PC-3 (cell line): ENCODE measurements around the gene WIPF1. TPM values are rescaled to one million over a fixed set of nuclear protein-coding genes. Genes with fewer than 3 reads are reported as not detected.

ENCODE experiments used
- ATAC-seq: fragments of 200-7000 bp; cut with Tn5 transposase; 2 replicates; pipeline ENCODE4 v1.9.1; 2020; ENCODE audit warnings: mild to moderate bottlenecking, moderate library complexity
- BruUV-seq: library from RNA; stranded (reverse); fragments of 400-500 nt; replicated peaks from 2 replicates; lab custom pipeline; 2021; lab: Mats Ljungman, UMichigan
- CTCF ChIA-PET: fragments of 300-600 bp; sonication (Branson Sonifier 250); formaldehyde crosslinking; loops from one replicate; lab custom pipeline; 2022; ENCODE audit warnings: antibody characterized with exemption; lab: Charles Lee
- POLR2A ChIA-PET: fragments of 300-600 bp; sonication (Branson Sonifier 250); formaldehyde crosslinking; loops from one replicate; lab custom pipeline; 2022; ENCODE audit warnings: antibody characterized with exemption; ENCODE audit not compliant: unreplicated experiment; lab: Charles Lee
- DNase-seq: peaks from one replicate; pipeline ENCODE4 v3.0.0-alpha.2; 2015
- H2AFZ ChIP-seq: fragments of 300-600 bp; sonication (generic); 2 replicates; pipeline ENCODE4 v1.6.0; 2016; ENCODE audit warnings: antibody characterized with exemption, low read length
- H3F3A ChIP-seq: fragments of 300-600 bp; sonication (generic); one replicate; pipeline ENCODE4 v1.6.0; 2017; ENCODE audit warnings: antibody characterized with exemption, low read length, control low read depth, mild to moderate bottlenecking; ENCODE audit not compliant: unreplicated experiment
- H3K27ac ChIP-seq: fragments of 300-600 bp; sonication (generic); 2 replicates; pipeline ENCODE4 v1.5.1; 2016; ENCODE audit warnings: mild to moderate bottlenecking, low read length
- H3K27me3 ChIP-seq: fragments of 300-600 bp; sonication (generic); 2 replicates; pipeline ENCODE4 v1.6.1; 2016; ENCODE audit warnings: low read length, mixed read lengths
- H3K36me3 ChIP-seq: fragments of 300-600 bp; sonication (generic); 2 replicates; pipeline ENCODE4 v1.6.1; 2016; ENCODE audit warnings: low read depth, mixed run types, low read length, mixed read lengths
- H3K4me1 ChIP-seq: fragments of 300-600 bp; sonication (generic); 2 replicates; pipeline ENCODE4 v1.5.1; 2016; ENCODE audit warnings: low read length; ENCODE audit not compliant: insufficient read depth
- H3K4me2 ChIP-seq: fragments of 300-600 bp; sonication (generic); 2 replicates; pipeline ENCODE4 v1.6.0; 2016; ENCODE audit warnings: low read length
- H3K4me3 ChIP-seq: fragments of 300-600 bp; sonication (generic); 2 replicates; pipeline ENCODE4 v1.5.1; 2016; ENCODE audit warnings: mild to moderate bottlenecking, low read length, mixed read lengths
- H3K79me2 ChIP-seq: fragments of 300-600 bp; sonication (generic); 2 replicates; pipeline ENCODE4 v1.6.1; 2017; ENCODE audit warnings: low read length, mixed read lengths
- H3K9ac ChIP-seq: fragments of 300-600 bp; sonication (generic); 2 replicates; pipeline ENCODE4 v1.6.0; 2016; ENCODE audit warnings: mild to moderate bottlenecking, low read length
- H3K9me2 ChIP-seq: fragments of 300-600 bp; sonication (generic); replicated peaks from 2 replicates; pipeline ENCODE4 v1.6.1; 2016; ENCODE audit warnings: mixed run types, low read length, mixed read lengths
- H3K9me3 ChIP-seq: fragments of 300-600 bp; sonication (generic); 2 replicates; pipeline ENCODE4 v1.6.1; 2016; ENCODE audit warnings: low read length, mixed read lengths
- H4K20me1 ChIP-seq: fragments of 300-600 bp; sonication (generic); 2 replicates; pipeline ENCODE4 v1.6.1; 2016; ENCODE audit warnings: low read length, mixed read lengths
- CTCF ChIP-seq: fragments of 300-600 bp; sonication (generic); conservative IDR thresholded peaks from 2 replicates; pipeline ENCODE4 v1.5.1; 2017; ENCODE audit warnings: antibody characterized with exemption, low read depth, mild to moderate bottlenecking, low read length
- EZH2 ChIP-seq: fragments of 300-600 bp; sonication (generic); IDR thresholded peaks from one replicate; pipeline ENCODE4 v1.6.1; 2017; ENCODE audit warnings: antibody characterized with exemption, mild to moderate bottlenecking, low read length; ENCODE audit not compliant: unreplicated experiment
- EZH2phosphoT487 ChIP-seq: fragments of 300-600 bp; sonication (generic); IDR thresholded peaks from 2 replicates; pipeline ENCODE4 v1.6.1; 2018; ENCODE audit warnings: mild to moderate bottlenecking, antibody characterized with exemption, low read length, borderline replicate concordance
- intact Hi-C: fragments of 100-400 bp; cut with micrococcal nuclease; formaldehyde crosslinking; loops from 2 replicates; pipeline ENCODE4 v1.9.0; 2023
- total RNA-seq: library from RNA; depleted of rRNA; stranded (reverse); fragments of >200 nt; gene quantifications from 2 replicates; pipeline ENCODE4 v1.2.3, GENCODE V29; 2014

WIPF1 gene
- total RNA-seq, 1 experiment from 2014 or later: 0.29 TPM

DNA sequence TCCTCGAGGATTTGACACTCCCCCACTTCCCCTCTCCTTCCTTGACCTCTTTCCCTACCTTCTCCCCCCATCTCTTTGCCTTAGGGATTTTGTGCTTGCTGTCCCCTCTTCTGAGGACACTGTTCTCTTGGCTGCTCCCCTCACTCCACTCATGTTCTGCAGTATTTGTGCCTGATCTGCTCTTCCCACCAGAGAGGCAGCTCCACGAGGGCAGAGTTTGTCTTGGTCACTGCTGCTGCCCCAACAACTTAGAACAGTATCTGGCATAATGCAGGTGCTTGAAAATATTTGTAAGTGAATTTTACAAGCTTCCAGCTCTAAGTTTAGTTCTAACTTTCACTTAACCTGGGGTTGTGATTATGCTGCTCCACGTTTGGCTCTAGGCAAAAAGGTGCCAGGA lies 10.0 kb upstream of the WIPF1 start:
- DNase-seq: no peak
- intact Hi-C loops: no loop called here
- CTCF ChIA-PET: no interaction called here
- no TSS peak for BruUV-seq
- H3F3A ChIP-seq: no peaks in the 10 kb centered on the region
- H3K36me3 ChIP-seq: no peaks in the 10 kb centered on the region
- POLR2A ChIA-PET: no interaction called here
- H3K9ac ChIP-seq: no peak overlapping the region
- no peaks in the 10 kb centered on the region for H3K27me3 ChIP-seq
- H2AFZ ChIP-seq: no peak overlapping the region
- TF ChIP-seq EZH2 (no peak), EZH2phosphoT487 (no peak), CTCF (no peak)
- no peak overlapping the region for H3K27ac ChIP-seq
- H3K4me2 ChIP-seq: no peak overlapping the region
- no peaks in the 10 kb centered on the region for H3K9me3 ChIP-seq
- H3K4me1 ChIP-seq: peaks cover 14% of the 10 kb centered on the region
- no peak for ATAC-seq
- no peak overlapping the region for H3K4me3 ChIP-seq
- H4K20me1 ChIP-seq: no peaks in the 10 kb centered on the region
- H3K79me2 ChIP-seq: no peaks in the 10 kb centered on the region
- no peaks in the 10 kb centered on the region for H3K9me2 ChIP-seq

- peak; percentile 89 for DNase-seq
- POLR2A ChIA-PET: no interaction called here
- Histone ChIP-seq H3K9ac (peak overlapping the region; percentile 51; the same call in 1 of the 2 replicates), H3K9me2 (no peaks in the 10 kb centered on the region), H3K4me1 (peaks cover 14% of the 10 kb centered on the region), H3K27ac (peak overlapping the region; percentile 56), H3K27me3 (no peaks in the 10 kb centered on the region), H3K4me3 (no peak overlapping the region), H2AFZ (no peak overlapping the region), H4K20me1 (no peaks in the 10 kb centered on the region), H3K36me3 (no peaks in the 10 kb centered on the region), H3F3A (no peaks in the 10 kb centered on the region), H3K9me3 (no peaks in the 10 kb centered on the region), H3K79me2 (no peaks in the 10 kb centered on the region), H3K4me2 (peak overlapping the region; percentile 28; the same call in 1 of the 2 replicates)
- ATAC-seq: peak; percentile 93
- BruUV-seq: no TSS peak
- TF ChIP-seq EZH2phosphoT487 (no peak), EZH2 (no peak)
- intact Hi-C loops: loop anchor here (1.0 kb wide), 1 partner anchor 8 kb away; no protein-coding TSS in a partner anchor
- CTCF ChIA-PET: no interaction called here
Observed at GRCh38 chr2:174606336-174606735, 8.7 kb upstream of the WIPF1 start.

DNA sequence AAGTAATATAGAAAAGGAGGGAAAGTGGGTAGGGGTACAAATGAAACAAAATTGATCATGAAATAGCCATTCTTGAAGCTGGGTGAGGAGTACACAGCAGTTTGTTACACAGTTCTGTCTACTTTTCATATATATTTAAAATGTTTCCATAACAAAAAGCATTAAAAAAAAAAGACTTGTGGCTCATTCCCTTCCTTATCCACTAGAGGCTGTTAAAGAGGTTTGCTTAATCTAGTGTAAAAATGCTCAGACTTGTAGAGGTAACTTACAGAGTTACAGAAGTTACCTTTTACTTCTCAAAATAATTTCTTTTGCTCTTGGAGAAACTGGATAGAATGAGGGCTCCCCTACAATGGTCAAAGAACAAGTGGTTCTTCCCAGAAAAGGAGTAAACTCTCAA lies 8.1 kb upstream of the WIPF1 start:
- Histone ChIP-seq H3K4me2 (peak overlapping the region; percentile 28), H3K4me1 (peaks cover 14% of the 10 kb centered on the region), H3K27me3 (no peaks in the 10 kb centered on the region), H3K27ac (peak overlapping the region; percentile 56), H2AFZ (no peak overlapping the region), H4K20me1 (no peaks in the 10 kb centered on the region), H3K79me2 (no peaks in the 10 kb centered on the region), H3K36me3 (no peaks in the 10 kb centered on the region), H3F3A (no peaks in the 10 kb centered on the region), H3K9me3 (no peaks in the 10 kb centered on the region), H3K9ac (peak overlapping the region; percentile 51; the same call in 1 of the 2 replicates), H3K4me3 (no peak overlapping the region), H3K9me2 (no peaks in the 10 kb centered on the region)
- POLR2A ChIA-PET: no interaction called here
- CTCF ChIA-PET: no interaction called here
- intact Hi-C loops: loop anchor here (1.0 kb wide), 2 partner anchors 9 to 83 kb away; no protein-coding TSS in a partner anchor
- no TSS peak for BruUV-seq
- DNase-seq (peak; percentile 33), ATAC-seq (peak; percentile 57)
- peak; percentile 66 for TF ChIP-seq CTCF
- TF ChIP-seq EZH2: no peak
